Suprapubic skin (tissue), 4 donors: ENCODE results near the gene HP. TPM values are rescaled to one million over a fixed set of nuclear protein-coding genes. Genes with fewer than 3 reads are reported as not detected.

Source experiments
- DNase-seq, 2 donors: peaks; one replicate each; pipeline ENCODE4 v3.0.0-alpha.2; 2019; ENCODE audit warnings: low spot score in 2 of 2
- H3K27ac ChIP-seq: fragments of 200-600 bp; sonication (generic); one replicate; pipeline ENCODE4 v1.5.1; 2019
- H3K27me3 ChIP-seq: fragments of 200-600 bp; sonication (generic); one replicate; pipeline ENCODE4 v1.5.1; 2019
- H3K36me3 ChIP-seq: fragments of 200-600 bp; sonication (generic); one replicate; pipeline ENCODE4 v1.5.1; 2019
- H3K4me1 ChIP-seq: fragments of 200-600 bp; sonication (generic); one replicate; pipeline ENCODE4 v1.5.1; 2019
- H3K4me3 ChIP-seq: fragments of 200-600 bp; sonication (generic); one replicate; pipeline ENCODE4 v1.5.1; 2019; ENCODE audit warnings: mild to moderate bottlenecking
- H3K9me3 ChIP-seq: fragments of 200-600 bp; sonication (generic); one replicate; pipeline ENCODE4 v1.5.1; 2019
- EP300 ChIP-seq: sonication (generic); formaldehyde crosslinking; IDR thresholded peaks from one replicate; pipeline ENCODE4 v1.6.1; 2017; ENCODE audit warnings: antibody characterized with exemption
- POLR2A ChIP-seq, 2 donors: fragments of 450-650 bp; IDR thresholded peaks; one replicate each; pipeline ENCODE4 v1.6.1; 2017; ENCODE audit warnings: antibody characterized with exemption in 2 of 2, mild to moderate bottlenecking in 2 of 2, moderate library complexity in 2 of 2
- POLR2AphosphoS5 ChIP-seq, 3 donors: sonication (generic); formaldehyde crosslinking; IDR thresholded peaks; one replicate each; pipeline ENCODE4 v1.6.1; 2017; ENCODE audit warnings: antibody characterized with exemption in 3 of 3
- WGBS: methylation state at CpG from one replicate; pipeline ENCODE4 v1.1.5; 2018; 5-methylcytosine and 5-hydroxymethylcytosine counted together
- total RNA-seq, 4 donors: library from RNA; depleted of rRNA; stranded (reverse); fragments of >200 nt; gene quantifications; one replicate each; pipeline ENCODE4 v1.1.0, GENCODE V29; 2016
- TF ChIP-seq, protein P1 (sequence below), 2 donors: fragments of 200-600 bp in 1 of 2; fragments of 450-650 bp in 1 of 2; sonication (generic) in 1 of 2; IDR thresholded peaks; one replicate each; pipeline ENCODE4 v1.5.1; 2016 to 2019; ENCODE audit warnings: antibody characterized with exemption in 2 of 2, mild to moderate bottlenecking in 1 of 2, moderate library complexity in 1 of 2

The HP gene
- total RNA-seq, 4 donors from 2014 or later, result 0.65 to 170 (median 6.0) TPM

DNA sequence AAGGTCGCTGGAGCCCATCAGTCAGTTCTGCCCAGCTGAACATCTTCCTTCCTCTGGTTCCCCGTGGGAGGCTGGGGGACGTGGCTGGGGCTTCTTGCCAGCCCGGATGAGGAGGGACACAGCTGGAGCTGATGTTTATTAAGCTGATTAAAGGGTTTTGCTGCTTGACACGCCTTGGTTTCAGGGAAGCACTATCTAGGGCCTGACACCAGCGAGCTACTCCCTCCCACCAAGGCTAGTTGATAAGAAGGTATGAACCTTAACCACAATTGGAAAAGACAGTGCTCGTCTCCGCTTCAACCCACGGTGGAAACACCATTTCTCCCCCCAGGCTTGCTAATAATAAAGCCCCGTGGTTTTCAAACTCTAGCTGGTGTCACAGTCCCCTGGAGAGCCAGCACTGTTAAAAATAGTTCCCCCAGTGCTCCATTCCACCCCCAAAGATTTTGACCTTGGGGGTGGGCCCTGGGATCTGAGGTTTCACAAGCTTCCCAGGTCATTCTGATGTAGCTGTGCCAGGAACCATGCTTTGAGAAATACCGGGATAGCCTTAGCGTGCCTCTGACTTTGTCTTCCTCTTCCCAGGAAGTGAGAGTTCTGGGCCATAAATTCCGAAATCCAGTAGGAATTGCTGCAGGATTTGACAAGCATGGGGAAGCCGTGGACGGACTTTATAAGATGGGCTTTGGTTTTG is 40.3 kb upstream of the HP start:
- WGBS, result 51% methylated on average over 9 of the region's 15 CpGs
- peaks cover 33% of the 10 kb centered on the region for H3K36me3 ChIP-seq
- no peak for DNase-seq
- no peaks in the 10 kb centered on the region for H3K9me3 ChIP-seq
- H3K27me3 ChIP-seq, result no peaks in the 10 kb centered on the region
- H3K27ac ChIP-seq, result no peak overlapping the region
- TF ChIP-seq, protein P1, sequence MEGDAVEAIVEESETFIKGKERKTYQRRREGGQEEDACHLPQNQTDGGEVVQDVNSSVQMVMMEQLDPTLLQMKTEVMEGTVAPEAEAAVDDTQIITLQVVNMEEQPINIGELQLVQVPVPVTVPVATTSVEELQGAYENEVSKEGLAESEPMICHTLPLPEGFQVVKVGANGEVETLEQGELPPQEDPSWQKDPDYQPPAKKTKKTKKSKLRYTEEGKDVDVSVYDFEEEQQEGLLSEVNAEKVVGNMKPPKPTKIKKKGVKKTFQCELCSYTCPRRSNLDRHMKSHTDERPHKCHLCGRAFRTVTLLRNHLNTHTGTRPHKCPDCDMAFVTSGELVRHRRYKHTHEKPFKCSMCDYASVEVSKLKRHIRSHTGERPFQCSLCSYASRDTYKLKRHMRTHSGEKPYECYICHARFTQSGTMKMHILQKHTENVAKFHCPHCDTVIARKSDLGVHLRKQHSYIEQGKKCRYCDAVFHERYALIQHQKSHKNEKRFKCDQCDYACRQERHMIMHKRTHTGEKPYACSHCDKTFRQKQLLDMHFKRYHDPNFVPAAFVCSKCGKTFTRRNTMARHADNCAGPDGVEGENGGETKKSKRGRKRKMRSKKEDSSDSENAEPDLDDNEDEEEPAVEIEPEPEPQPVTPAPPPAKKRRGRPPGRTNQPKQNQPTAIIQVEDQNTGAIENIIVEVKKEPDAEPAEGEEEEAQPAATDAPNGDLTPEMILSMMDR (IDR thresholded peaks at IDR 0.05), result no peak
- TF ChIP-seq POLR2A (IDR thresholded peaks at IDR 0.05) (no peak), EP300 (no peak), POLR2AphosphoS5 (IDR thresholded peaks at IDR 0.05) (no peak)
- peaks cover 16% of the 10 kb centered on the region for H3K4me1 ChIP-seq
- no peak overlapping the region for H3K4me3 ChIP-seq

DNA sequence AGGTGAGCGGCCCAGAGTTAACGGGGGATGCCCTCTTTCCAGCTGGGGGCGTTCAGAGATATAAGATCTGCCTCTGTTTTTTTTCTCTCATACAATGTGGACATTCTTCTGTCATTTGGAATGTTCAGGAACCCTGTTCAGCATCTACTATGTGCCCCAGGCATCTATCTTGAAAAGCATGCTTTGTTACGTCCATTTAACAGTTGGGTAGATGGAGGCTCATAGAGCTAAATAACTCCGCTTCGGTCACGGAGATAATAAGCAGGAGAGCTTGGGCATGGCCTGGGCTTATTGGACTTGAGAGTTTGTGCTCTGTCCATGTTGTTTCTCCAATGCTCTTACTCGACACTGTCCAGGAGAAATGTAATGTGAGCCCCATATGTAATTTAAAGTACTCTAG is 39.6 kb upstream of the HP start:
- 90% methylated on average over 8 of the region's 8 CpGs for WGBS
- DNase-seq, result no peak
- Histone ChIP-seq H3K4me1 (peaks cover 15% of the 10 kb centered on the region), H3K27ac (no peak overlapping the region), H3K36me3 (peaks cover 37% of the 10 kb centered on the region), H3K9me3 (no peaks in the 10 kb centered on the region), H3K27me3 (no peaks in the 10 kb centered on the region), H3K4me3 (no peak overlapping the region)
- TF ChIP-seq POLR2AphosphoS5 (IDR thresholded peaks at IDR 0.05) (no peak), EP300 (no peak)
- TF ChIP-seq, protein P1 (IDR thresholded peaks at IDR 0.05), result no peak

GRCh38 chr16:72015124-72015523 is 39.2 kb upstream of the HP start:
- Histone ChIP-seq H3K27ac (no peak overlapping the region), H3K27me3 (no peaks in the 10 kb centered on the region), H3K36me3 (peaks cover 37% of the 10 kb centered on the region), H3K4me3 (no peak overlapping the region), H3K4me1 (peaks cover 15% of the 10 kb centered on the region), H3K9me3 (no peaks in the 10 kb centered on the region)
- WGBS, result 82% methylated on average over 3 of the region's 3 CpGs
- TF ChIP-seq POLR2AphosphoS5 (IDR thresholded peaks at IDR 0.05) (no peak), POLR2A (IDR thresholded peaks at IDR 0.05) (no peak), EP300 (no peak)
- TF ChIP-seq, protein P1 (IDR thresholded peaks at IDR 0.05), result no peak
- no peak for DNase-seq

DNA sequence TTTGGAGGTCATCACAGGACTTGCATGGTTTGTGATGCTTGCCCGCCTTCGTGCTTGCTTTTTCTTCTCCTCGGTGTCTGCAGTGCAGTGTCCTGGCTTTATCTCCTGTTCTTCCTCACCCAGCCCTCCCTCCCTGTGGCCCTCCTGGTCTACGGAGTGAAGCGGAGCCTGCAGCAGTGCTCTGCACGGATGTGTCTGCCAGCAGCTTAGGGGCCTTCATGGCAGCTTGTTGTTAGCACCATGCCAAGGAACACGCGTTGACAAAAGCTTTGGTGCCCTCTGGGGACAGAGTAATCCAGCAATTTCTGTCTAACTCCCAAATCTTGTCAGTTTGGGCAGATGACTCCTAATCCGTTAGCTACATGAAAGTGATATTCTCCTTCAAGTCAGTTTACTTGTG is 35.8 kb upstream of the HP start:
- TF ChIP-seq POLR2A (IDR thresholded peaks at IDR 0.05), result no peak
- no peak for TF ChIP-seq POLR2AphosphoS5 (IDR thresholded peaks at IDR 0.05)
- TF ChIP-seq EP300, result no peak
- TF ChIP-seq, protein P1 (IDR thresholded peaks at IDR 0.05), result no peak
- WGBS, result 70% methylated on average over 9 of the region's 9 CpGs
- no peak for DNase-seq
- H3K27ac ChIP-seq, result no peak overlapping the region
- H3K27me3 ChIP-seq, result no peaks in the 10 kb centered on the region
- H3K36me3 ChIP-seq, result peaks cover 68% of the 10 kb centered on the region
- peaks cover 7% of the 10 kb centered on the region for H3K4me1 ChIP-seq
- no peaks in the 10 kb centered on the region for H3K9me3 ChIP-seq
- no peak overlapping the region for H3K4me3 ChIP-seq

GRCh38 chr16:72021043-72021442 is 33.3 kb upstream of the HP start:
- no peaks in the 10 kb centered on the region for H3K4me1 ChIP-seq
- no peaks in the 10 kb centered on the region for H3K27me3 ChIP-seq
- H3K36me3 ChIP-seq, result peaks cover 84% of the 10 kb centered on the region
- H3K4me3 ChIP-seq, result no peak overlapping the region
- TF ChIP-seq POLR2AphosphoS5 (IDR thresholded peaks at IDR 0.05) (no peak), EP300 (no peak), POLR2A (IDR thresholded peaks at IDR 0.05) (no peak)
- TF ChIP-seq, protein P1 (IDR thresholded peaks at IDR 0.05), result no peak
- H3K9me3 ChIP-seq, result no peaks in the 10 kb centered on the region
- no peak overlapping the region for H3K27ac ChIP-seq
- WGBS, result 81% methylated on average over 14 of the region's 15 CpGs
- no peak for DNase-seq
